ENCODE measurements around the gene PTCSC3.
"Not testable (repeated sequence)": the region's sequence is repeated elsewhere in the genome, so short reads cannot be mapped to it uniquely, and the experiment has no call there.

Gene PTCSC3

DNA sequence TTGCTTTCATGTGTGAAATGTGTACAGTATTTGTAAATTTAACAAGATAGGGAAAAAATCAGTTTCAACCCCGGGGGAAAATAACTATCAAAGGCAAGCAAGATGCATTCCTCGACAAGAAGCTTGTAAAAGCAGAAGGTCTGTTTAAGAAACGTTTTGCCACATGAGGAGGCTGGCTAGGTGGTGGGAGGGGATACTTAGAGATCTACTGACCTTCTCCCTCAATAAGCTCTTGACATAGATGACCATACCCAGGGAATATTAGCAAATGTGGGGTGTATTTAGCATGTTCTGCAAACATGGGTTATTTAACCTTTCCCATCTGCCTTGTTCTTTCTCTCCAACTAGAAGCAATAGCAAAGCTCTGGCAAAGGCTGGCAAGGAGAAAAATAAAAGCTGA, 4.9 kb downstream of the PTCSC3 start:
- DNase-seq, result no peak

DNA sequence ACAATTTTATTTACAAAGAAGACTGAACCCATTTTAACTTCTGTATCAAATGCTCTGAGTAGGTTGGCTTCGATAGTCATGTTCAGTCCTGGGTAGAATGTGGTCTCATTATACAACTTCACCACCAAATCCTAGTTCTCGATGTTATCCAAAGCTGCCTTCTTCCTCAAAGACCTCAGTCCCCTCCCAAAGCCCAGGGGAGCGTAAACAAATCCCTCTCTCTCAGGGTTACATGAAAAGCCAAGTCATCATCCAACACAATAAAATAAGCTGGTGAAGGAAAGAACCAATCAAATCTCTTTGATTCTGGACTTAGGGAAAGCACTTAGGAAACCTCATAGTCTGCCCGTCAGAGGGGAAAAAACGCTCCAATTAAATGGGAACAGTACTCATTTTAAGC, 9.1 kb downstream of the PTCSC3 start:
- no peak for DNase-seq

DNA sequence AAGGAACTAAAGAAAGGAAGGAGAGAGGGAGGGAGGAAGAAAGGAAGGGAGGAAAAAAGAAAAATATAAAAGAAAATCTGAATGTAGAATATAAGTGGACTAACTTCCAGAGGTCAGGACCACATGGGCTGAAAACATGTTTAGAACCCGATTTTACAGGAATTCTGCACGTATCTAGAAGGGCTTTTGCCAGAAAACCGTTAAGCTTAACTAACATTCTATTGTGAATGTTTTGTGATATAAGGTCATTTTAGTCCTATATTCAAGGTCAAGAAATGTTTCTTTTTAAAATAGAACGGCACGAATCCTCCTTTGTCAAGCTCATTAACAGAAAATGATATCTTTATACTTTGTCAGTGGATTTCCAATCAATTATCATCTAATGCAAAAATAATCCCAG, 13.1 kb downstream of the PTCSC3 start:
- DNase-seq, result no peak

DNA sequence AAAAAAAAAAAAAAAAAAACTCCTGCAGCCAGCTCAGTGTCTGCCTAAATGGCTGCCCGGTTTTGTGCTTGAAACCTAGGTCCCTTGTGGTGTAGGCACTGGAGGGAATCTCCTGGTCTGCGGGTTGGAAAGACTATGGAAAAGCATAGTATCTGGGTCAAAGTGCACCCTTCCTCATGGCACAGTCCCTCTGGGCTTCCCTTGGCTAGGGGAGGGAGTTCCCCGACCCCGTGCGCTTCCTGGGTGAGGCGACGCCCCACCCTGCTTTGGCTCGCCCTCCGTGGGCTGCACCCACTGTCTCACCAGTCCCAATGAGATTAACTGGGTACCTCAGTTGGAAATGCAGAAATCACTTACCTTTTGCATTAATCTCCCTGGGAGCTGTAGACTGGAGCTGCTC, 14.3 kb downstream of the PTCSC3 start:
- no peak for DNase-seq

DNA sequence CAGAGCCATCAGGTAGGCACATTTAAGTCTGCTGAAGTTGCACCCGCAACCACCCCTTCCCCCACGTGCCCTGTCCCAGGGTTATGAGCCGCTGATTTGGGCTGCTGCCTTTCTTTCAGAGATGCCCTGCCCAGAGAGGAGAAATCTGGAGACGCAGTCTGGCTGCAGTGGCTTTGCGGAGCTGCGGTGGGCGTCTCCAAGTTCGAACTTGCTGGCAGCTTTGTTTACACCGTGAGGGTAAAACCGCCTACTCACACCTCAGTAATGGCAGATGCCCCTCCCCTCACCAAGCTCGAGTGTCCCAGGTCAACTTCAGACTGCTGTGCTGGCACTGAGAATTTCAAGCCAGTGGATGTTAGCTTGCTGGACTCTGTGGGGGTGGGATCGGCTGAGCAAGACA, 14.7 kb downstream of the PTCSC3 start:
- DNase-seq, result no peak

DNA sequence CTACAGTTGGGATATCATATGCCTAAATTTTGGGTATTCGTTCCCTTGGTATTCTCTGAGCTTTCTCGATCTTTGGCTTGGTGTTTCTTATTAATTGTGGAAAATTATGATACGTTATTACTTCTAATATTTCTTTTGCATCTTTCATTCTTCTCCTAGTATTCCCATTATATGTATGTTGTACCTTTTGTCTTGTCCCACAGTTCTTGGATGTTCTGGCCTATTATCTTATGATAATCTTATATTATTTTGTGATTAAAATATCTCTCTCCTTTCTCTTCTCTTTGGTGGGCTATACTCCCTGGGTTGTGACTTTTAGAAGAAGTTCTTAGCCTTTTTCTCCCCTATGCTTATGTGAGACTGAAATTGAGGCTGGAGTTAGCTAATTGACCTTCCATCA, 25.2 kb downstream of the PTCSC3 start:
- DNase-seq, result no peak

DNA sequence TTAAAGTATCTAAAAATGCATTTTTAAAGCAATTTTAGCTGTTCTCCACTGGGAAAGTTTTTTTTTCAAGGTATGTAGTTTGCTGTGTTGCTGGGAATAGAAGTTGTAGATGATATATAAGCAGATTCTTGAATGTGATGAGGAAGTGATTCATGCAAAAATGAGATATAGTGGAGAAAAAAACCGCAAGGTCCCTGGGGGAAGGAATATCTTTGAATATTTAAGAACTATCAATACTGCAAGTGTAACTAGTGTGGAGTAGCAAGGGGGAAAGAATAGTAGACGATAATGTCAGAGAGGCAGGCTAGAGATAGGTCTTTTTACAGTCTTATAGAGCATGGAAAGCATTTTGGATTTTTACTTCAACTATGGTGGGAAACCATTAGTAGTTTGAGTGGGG, 42.5 kb downstream of the PTCSC3 start:
- DNase-seq, result no peak

DNA sequence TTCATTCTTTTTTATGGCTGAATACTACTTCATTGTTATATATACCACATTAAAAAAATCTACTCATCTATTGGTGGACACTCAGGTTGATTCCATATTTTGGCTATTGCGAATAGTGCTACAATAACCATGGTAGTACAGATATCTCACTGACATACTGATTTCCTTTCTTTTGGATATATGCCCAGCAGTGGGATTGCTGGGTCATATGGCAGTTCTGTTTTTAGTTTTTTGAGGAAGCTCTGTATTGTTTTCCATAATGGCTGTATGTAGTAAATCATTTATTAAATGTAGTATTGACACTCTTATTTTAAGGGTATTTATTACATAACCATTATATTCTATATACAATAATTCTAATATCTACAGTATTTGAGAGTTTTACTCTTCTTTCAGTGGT, 43.7 kb downstream of the PTCSC3 start:
- DNase-seq, result no peak

DNA sequence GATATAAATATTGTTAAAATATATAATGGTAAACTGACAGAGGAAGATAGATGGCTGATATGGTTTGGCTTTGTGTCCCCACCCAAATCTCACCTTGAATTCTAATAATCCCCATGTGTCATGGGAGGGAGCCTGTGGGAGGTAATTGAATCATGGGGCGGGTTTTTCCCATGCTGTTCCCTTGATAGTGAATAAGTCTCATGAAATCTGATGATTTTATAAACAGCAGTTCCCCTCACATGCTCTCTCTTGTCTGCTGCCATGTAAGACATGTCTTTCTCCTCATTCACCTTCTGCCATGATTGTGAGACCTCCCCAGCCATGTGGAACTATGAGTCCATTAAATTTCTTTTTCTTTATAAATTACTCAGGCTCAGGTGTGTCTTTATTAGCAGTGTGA, 46.3 kb downstream of the PTCSC3 start:
- no peak for DNase-seq

DNA sequence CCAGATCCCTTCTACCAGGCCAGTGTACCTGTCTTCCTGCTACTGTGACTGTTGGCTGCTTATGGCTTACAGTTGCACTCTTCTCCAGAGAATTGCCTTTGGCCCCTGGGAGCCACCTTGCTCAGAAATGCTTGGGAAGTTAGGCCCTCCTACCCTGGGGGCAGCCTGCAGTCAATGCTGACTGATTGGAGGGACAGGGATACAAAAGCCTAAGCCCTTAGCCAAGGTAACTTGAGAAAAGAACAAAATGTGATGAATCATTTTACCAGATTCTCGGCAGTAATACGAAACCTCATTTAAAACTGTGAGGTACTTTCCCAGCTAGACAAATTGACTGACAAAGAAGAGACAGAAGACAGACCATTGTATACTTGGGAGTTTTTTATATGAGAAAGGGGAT, 47.3 kb downstream of the PTCSC3 start:
- DNase-seq, result no peak

DNA sequence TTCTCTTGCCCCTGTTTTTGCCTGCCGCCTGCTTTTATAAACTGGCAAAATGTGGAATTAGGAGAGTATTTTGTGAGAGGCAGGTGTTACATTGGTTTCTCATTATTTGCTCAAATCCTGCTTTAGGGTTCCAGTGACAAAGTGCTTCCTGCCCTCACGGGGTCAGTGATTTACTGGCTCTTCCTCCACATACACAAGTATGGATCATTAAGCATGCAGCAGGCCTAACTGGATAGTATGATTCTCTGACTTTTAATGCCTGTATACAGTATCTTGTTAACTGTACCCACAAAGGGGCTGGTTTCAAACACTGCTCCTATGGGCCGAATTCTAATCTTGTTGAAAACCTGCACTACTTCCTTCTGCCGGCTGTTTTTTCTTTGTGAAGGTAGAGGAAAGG, 63.2 kb downstream of the PTCSC3 start:
- no peak for DNase-seq

DNA sequence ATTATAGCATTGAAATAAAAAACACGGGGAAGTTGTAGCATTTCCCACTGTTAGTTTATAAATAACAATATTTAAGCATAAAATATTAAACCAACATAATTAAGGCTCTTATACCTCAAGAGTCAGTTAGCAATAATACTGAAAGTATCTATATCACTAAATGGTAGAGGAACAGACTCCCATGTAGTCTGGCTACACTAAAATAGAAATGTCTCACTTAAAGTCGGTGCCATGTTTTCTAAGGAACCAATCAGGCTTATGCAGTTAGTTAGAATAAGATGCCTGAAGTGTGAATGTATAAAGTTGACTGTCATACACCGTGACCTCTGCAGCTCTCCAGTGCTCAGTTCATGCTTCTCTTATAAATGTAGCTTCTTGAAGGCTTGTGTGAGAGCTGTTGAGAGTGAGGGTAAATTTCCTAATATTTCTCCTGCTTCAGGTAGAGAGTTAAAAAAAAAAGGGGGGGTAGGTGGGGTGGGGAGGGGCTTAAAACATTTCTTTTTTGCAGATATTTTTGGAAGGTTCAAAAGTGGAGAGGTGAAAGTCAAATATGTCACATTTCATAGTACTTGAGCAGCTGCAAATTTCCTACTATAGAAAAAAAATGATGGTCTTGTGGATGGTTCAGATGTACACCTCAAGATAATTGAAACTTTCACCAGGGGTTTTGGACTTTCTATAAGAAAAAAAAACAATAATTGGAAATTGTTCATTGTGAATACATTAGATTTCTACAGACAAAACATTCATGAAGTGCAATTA, 64.5 kb downstream of the PTCSC3 start:
- DNase-seq, result no peak

DNA sequence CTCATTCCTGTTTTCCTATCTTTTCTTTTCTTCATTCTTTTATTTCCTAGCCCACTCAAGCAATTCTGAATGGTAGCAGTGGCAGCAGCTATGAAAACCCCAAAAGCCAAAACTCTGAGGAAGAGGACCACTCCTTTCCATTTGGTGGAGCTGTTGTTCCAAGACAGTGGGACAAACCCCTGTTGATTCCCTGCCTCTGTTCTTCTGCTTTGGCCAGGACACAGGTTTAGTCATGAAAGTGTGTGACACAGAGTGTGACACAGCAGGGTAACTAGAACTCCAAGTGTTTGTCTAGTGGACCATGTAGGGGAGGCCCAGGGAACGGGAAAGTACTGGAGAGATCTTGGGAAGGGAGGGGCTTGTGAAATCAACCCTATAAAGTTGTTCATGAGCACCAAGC, 71.1 kb downstream of the PTCSC3 start:
- no peak for DNase-seq

DNA sequence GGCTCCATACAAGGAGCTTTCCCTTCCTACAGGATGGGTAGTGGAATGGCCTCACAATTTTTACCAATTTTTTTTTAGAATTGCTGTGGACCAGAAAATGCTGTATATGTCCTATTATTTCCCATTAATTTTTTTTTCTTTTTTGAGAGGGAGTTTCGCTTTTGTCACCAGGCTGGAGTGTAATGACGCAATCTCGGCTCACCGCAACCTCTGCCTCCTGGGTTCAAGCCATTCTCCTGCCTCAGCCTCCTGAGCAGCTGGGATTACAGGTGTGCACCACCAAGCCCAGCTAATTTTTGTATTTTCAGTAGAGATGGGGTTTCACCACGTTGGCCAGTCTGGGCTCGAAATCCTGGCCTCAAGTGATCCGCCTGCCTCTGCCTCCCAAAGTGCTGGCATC, 72.3 kb downstream of the PTCSC3 start:
- DNase-seq, result not testable (repeated sequence)

DNA sequence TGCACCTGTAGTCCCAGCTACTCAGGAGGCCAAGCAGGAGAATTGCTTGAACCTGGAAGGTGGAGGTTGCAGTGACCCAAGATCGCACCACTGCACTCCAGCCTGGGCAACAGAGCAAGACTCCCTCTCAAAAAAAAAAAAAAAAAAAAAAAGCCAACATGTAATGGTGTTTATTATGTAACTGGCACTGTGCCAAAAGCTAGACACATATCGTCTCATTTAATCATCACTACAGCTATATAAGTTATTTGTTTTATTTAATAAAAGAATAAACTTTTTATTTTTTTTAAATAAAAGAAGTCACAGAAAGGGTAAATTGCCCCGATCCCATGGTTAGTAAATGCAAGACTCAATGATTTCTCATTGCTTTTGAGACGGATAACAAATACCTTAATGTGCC, 76.9 kb downstream of the PTCSC3 start:
- no peak for DNase-seq

DNA sequence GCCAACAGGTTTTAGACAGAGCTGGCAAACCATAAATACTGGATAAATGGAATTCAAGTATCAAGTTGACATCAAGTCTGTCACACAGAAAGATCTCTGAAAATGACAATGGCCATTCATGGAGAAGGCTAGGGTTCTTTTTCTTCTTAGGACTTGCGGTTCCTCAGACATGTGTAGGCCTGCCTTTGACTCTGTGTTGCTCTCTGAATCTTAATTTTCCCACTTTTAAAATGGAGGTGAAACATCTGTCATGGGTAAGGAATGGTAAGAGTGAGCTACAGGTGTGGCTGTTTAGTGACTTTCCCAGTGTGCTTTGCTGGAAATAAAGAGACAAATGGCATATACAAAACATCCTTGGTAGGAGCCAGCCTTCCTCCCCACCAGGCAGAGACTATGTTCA, 79.2 kb downstream of the PTCSC3 start:
- DNase-seq, result no peak

DNA sequence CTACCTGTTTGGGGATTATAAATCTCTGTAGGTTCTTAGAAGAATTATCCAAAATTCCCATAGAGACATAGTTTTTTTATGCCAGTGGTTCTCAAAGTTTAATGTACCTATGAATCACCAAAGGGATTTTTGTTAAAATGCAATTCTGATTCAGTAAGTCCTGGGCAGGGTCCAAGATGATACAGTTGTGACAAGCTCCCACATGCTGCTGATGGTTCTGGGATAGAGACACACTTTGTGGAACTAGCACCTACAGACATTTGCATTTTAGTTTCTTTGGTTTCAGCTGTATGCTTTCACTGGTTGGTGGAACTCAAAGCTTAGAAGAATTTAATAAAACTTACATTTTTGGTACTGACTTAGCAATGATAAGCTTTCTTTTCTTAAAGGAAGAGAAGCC, 80.4 kb downstream of the PTCSC3 start:
- no peak for DNase-seq

DNA sequence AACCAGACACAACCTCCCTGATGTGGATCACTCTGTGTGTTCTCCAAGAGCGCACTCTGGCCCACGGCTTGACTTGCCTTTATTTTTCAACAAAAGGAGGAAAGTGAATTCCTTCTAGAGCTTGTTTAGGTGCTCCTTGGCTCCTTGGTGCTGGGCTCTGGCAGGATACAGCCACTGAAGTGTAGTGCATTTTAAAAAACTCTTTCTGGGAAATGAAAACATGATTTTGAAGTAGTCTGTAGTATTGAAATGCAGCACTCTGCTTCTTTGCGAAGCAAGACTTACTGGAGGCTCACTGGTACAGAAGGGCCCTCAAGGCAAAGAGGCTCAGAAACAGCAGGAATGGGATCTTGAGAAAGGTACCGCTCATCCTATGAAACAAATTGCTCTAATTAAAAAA, 81.6 kb downstream of the PTCSC3 start:
- DNase-seq, result no peak

DNA sequence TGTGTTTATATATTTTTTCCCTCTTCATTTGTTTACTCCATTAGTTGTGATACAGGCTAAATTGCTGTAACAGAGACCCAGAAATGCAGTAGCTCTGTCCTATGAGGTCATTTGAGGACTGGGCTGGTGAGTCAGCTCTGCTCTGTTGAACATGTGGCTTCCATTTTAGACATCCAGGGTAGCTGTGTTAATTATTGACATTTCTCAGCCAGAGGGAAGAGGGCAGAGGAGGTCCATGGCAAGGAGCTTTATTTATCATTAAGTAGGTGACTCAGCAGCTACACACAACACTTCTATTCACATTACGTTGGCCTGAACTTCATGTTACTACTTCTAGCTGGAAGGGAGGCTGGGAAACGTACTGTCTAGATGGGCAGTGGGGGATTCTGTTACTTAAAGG, 85.4 kb downstream of the PTCSC3 start:
- DNase-seq, result no peak

DNA sequence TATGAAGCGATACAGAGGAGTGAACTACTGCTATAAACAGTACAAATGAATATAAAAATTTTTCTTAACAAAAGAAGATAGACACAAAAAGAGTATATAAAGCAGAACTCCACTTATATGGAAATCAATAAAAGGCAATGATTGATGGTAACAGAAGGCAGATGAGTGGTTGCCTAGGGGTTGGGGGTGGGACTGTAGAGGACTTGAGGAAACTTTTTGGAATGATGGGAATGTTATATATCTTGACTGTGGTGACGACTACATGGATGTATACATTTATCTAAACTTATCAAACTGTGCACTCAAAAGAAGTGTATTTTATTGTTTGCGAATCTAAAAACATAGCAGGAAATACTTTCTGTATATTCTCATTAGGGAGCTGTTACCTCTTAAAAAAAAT, 89.1 kb downstream of the PTCSC3 start:
- DNase-seq, result no peak

DNA sequence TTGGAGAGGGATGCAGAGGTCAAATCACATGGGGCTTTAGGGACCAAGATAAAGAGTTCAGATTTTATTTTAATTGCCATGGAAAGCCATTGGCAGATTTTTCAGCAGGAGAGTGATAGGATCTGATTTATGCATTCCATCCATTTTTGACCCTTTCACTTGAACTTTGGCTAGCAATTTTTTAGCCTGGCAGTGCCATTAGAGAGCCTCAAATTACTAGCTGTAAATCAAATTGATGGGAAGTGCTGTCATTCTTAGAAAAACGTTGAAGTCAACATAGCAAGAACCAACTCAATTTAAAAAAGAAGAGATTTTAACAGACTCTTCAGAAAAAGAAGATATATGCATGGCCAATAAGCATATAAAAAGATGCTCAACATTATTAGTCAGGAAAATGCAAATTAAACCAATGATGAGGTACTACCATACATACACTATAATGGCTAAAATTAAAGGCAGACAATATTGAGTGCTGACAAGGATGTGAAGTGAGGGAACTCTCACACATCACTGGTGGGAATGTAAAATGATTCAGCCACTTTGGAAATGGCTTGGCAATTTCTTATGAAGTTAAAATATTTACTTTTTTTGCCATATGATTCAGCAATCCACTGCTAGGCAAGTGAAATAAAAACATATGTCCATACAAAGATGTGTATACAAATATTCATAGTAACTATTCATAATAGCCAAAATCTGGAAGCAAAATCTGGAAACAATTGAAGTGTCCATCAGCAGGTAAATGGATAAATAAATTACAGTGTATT, 89.7 kb downstream of the PTCSC3 start:
- no peak for DNase-seq

DNA sequence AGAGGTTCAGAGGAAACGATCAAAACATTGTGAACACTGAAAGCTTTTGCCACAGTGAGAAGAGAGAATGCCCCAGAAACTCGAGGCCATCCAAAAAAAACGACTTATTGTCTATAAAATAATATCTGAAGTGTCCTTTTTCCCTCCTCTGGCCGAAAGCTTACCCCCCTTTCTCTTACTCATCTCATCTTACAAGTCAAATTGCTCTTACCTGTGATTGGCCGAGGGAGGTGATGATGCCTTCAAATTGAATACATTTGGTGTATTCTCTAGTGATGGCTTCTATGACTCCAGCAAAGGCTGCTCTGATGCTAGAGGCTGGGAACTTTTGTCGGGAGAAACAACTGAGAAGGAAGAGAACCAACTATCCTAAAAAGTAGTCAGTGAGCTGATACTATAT, 90.7 kb downstream of the PTCSC3 start:
- no peak for DNase-seq
